Adrenal gland (tissue), 12 donors: ENCODE results near the gene FBLN7. TPM values are rescaled to one million over a fixed set of nuclear protein-coding genes. Genes with fewer than 3 reads are reported as not detected.

Experiments
- DNase-seq, 7 donors: peaks; one replicate each; pipeline ENCODE4 v3.0.0-alpha.2; 2019 to 2020
- H3K27ac ChIP-seq, 5 donors: fragments of 200-600 bp; sonication (generic) in 4 of 5; 1 replicate in 3 of 5; 2 replicates in 2 of 5; pipeline versions ENCODE4 v1.5.1 to v1.8.0; 2016 to 2020; ENCODE audit warnings: mild to moderate bottlenecking in 1 of 5
- H3K27me3 ChIP-seq: fragments of 200-600 bp; 2 replicates; pipeline ENCODE4 v1.8.0; 2021
- H3K36me3 ChIP-seq, 2 donors: fragments of 200-600 bp; replicated peaks in 1 of 2; 1 replicate in 1 of 2; 2 replicates in 1 of 2; pipeline versions ENCODE4 v1.5.1 to v1.8.0; 2018 to 2022
- H3K4me1 ChIP-seq, 2 donors: fragments of 200-600 bp; replicated peaks in 1 of 2; 1 replicate in 1 of 2; 2 replicates in 1 of 2; pipeline versions ENCODE4 v1.5.1 to v1.8.0; 2018 to 2021
- H3K4me3 ChIP-seq, 4 donors: fragments of 200-600 bp; sonication (generic) in 3 of 4; one replicate each; pipeline ENCODE4 v1.5.1; 2016 to 2018
- H3K9me3 ChIP-seq, 3 donors: fragments of 200-600 bp; sonication (generic) in 1 of 3; replicated peaks in 1 of 3; 1 replicate in 2 of 3; 2 replicates in 1 of 3; pipeline versions ENCODE4 v1.5.1 to v1.8.0; 2016 to 2021
- CTCF ChIP-seq, 6 experiments: fragments of 450-650 bp in 4 of 6; fragments of 200-600 bp in 2 of 6; sonication (generic) in 1 of 6; IDR thresholded peaks; 1 replicate in 5 of 6; 2 replicates in 1 of 6; pipeline versions ENCODE4 v1.5.1 to v1.8.0; 2016 to 2021; ENCODE audit warnings: antibody characterized with exemption in 6 of 6, mild to moderate bottlenecking in 2 of 6, moderate library complexity in 1 of 6
- POLR2A ChIP-seq, 2 donors: fragments of 450-650 bp; IDR thresholded peaks; one replicate each; pipeline ENCODE4 v1.6.1; 2017; ENCODE audit warnings: antibody characterized with exemption in 2 of 2, mild to moderate bottlenecking in 2 of 2, moderate library complexity in 1 of 2
- WGBS, 4 donors: extraction: QIAGEN DNeasy Blood & Tissue Kit in 2 of 4; methylation state at CpG; one replicate each; pipeline versions ENCODE4 v1.1.5 to v1.1.7; 2013 to 2017; 5-methylcytosine and 5-hydroxymethylcytosine counted together
- intact Hi-C, 2 donors: fragments of 100-400 bp; cut with DNase I; formaldehyde crosslinking; loops; one replicate each; pipeline versions ENCODE4 v1.14.1 to v1.15.0; 2022 to 2023
- polyA plus RNA-seq, 3 donors: library from polyadenylated mRNA; stranded (reverse); fragments of 200-250 nt in 2 of 3; fragments of 350-450 nt in 1 of 3; fragmentation: Illumina TruSeq in 1 of 3; extraction: RNeasy Lipid Tissue Mini Kit (QIAGEN cat#74804) in 1 of 3; gene quantifications; one replicate each; pipeline ENCODE4 v1.2.3, GENCODE V29; 2013 to 2014
- total RNA-seq, 9 donors: library from RNA; depleted of rRNA in 4 of 9; stranded (reverse); fragments of >200 nt in 4 of 9; fragments of 120-200 nt in 1 of 9; fragmentation: NEBNext Ultra II Directional in 1 of 9; extraction: Animal tissue kit (Norgen Biotek cat#: 25700) in 1 of 9; gene quantifications; one replicate each; pipeline versions ENCODE4 v1.1.0 to v1.2.4, GENCODE V29; 2013 to 2023
- donor health status: healthy with polysubstance abuse.
- donor health status: Bipolar disorder and iron deficiency.
- donor health status: DM: yes; HTN: yes; CAD: no.
- donor health status: DM: no; HTN: no; CAD: no.
- donor health status: DM: no; HTN: no; CAD: no.
- donor health status: DM: yes; HTN: yes; CAD: no.

The FBLN7 gene
- total and polyA plus RNA-seq, 12 donors, result 0.50 to 12.6 (median 6.4) TPM

- no peaks in the 10 kb centered on the region for H3K4me1 ChIP-seq
- DNase-seq, result no peak
- no peak overlapping the region for H3K27ac ChIP-seq
- no peaks in the 10 kb centered on the region for H3K9me3 ChIP-seq
- H3K4me3 ChIP-seq, result no peak overlapping the region
- no peak for TF ChIP-seq POLR2A (IDR thresholded peaks at IDR 0.05)
- no peak for TF ChIP-seq CTCF (IDR thresholded peaks at IDR 0.05)
- intact Hi-C loops, result loop anchor here in 1 of 2 donors (10.0 kb wide), 1 partner anchor 126 kb away; the partner anchor contains the start of gene ZC3H8
- 66 to 81% (median 78%) methylated on average over 1 of the region's 1 CpG for WGBS, 4 donors
- no peaks in the 10 kb centered on the region for H3K27me3 ChIP-seq
- H3K36me3 ChIP-seq, result no peaks in the 10 kb centered on the region
These were observed 9.1 kb upstream of the FBLN7 start for GRCh38 chr2:112129060-112129459.

- Histone ChIP-seq H3K36me3 (no peaks in the 10 kb centered on the region), H3K4me3 (no peak overlapping the region), H3K27me3 (no peaks in the 10 kb centered on the region), H3K4me1 (no peaks in the 10 kb centered on the region), H3K9me3 (no peaks in the 10 kb centered on the region), H3K27ac (no peak overlapping the region)
- TF ChIP-seq CTCF (IDR thresholded peaks at IDR 0.05), result no peak
- no peak for TF ChIP-seq POLR2A (IDR thresholded peaks at IDR 0.05)
- no peak for DNase-seq
- intact Hi-C loops, result no loop called here
These were observed 4.8 kb upstream of the FBLN7 start for GRCh38 chr2:112133344-112133743.

GRCh38 chr2:112134120-112134519 lies 4.1 kb upstream of the FBLN7 start:
- Histone ChIP-seq H3K4me1 (no peaks in the 10 kb centered on the region), H3K9me3 (no peaks in the 10 kb centered on the region), H3K27ac (no peak overlapping the region), H3K36me3 (no peaks in the 10 kb centered on the region), H3K27me3 (no peaks in the 10 kb centered on the region), H3K4me3 (no peak overlapping the region)
- DNase-seq, result no peak
- no peak for TF ChIP-seq POLR2A (IDR thresholded peaks at IDR 0.05)
- no peak for TF ChIP-seq CTCF (IDR thresholded peaks at IDR 0.05)
- WGBS, 4 donors, result 84 to 90% (median 88%) methylated on average over 4 of the region's 4 CpGs
- intact Hi-C loops, result no loop called here

- 85 to 90% (median 88%) methylated on average over 5 of the region's 5 CpGs for WGBS, 4 donors
These were observed 2.1 kb upstream of the FBLN7 start for GRCh38 chr2:112136096-112136495.

More at GRCh38 chr2:112136096-112136495, 2.1 kb upstream of the FBLN7 start:
- Histone ChIP-seq H3K27me3 (no peaks in the 10 kb centered on the region), H3K36me3 (no peaks in the 10 kb centered on the region), H3K27ac (no peak overlapping the region), H3K9me3 (no peaks in the 10 kb centered on the region), H3K4me3 (no peak overlapping the region), H3K4me1 (no peaks in the 10 kb centered on the region)
- no peak for DNase-seq
- no peak for TF ChIP-seq CTCF (IDR thresholded peaks at IDR 0.05)
- no peak for TF ChIP-seq POLR2A (IDR thresholded peaks at IDR 0.05)
- intact Hi-C loops, result no loop called here
